Measurements from ENCODE around the gene C16orf90.

The C16orf90 gene

GRCh38 chr16:3519581-3519980 lies 24.3 kb upstream of the C16orf90 start:
- Histone ChIP-seq H3K9me3 (ENCODE audit: insufficient read depth, low read length) (no peaks in the 10 kb centered on the region), H3F3A (ENCODE audit: insufficient read depth) (no peaks in the 10 kb centered on the region), H2AFZ (ENCODE audit: low read depth, low read length, severe bottlenecking) (no peak overlapping the region), H3K9me2 (replicated peaks; ENCODE audit: insufficient read depth, low read length) (no peaks in the 10 kb centered on the region), H3K9ac (ENCODE audit: low read length) (no peak overlapping the region), H3K27me3 (ENCODE audit: low read length) (no peaks in the 10 kb centered on the region), H3K79me2 (ENCODE audit: insufficient read depth, low read length) (no peaks in the 10 kb centered on the region), H3K36me3 (ENCODE audit: low read length) (no peaks in the 10 kb centered on the region), H4K20me1 (ENCODE audit: low read depth, low read length) (no peaks in the 10 kb centered on the region), H3K4me3 (ENCODE audit: insufficient read depth, low read length, poor library complexity, severe bottlenecking) (no peak overlapping the region), H3K27ac (ENCODE audit: low read depth, low read length) (no peak overlapping the region), H3K4me2 (ENCODE audit: low read depth, low read length, poor library complexity, severe bottlenecking) (no peak overlapping the region)
- no peak for TF ChIP-seq EZH2phosphoT487 (conservative IDR thresholded peaks at IDR 0.05; ENCODE audit: low read length)
- TF ChIP-seq, protein P1, sequence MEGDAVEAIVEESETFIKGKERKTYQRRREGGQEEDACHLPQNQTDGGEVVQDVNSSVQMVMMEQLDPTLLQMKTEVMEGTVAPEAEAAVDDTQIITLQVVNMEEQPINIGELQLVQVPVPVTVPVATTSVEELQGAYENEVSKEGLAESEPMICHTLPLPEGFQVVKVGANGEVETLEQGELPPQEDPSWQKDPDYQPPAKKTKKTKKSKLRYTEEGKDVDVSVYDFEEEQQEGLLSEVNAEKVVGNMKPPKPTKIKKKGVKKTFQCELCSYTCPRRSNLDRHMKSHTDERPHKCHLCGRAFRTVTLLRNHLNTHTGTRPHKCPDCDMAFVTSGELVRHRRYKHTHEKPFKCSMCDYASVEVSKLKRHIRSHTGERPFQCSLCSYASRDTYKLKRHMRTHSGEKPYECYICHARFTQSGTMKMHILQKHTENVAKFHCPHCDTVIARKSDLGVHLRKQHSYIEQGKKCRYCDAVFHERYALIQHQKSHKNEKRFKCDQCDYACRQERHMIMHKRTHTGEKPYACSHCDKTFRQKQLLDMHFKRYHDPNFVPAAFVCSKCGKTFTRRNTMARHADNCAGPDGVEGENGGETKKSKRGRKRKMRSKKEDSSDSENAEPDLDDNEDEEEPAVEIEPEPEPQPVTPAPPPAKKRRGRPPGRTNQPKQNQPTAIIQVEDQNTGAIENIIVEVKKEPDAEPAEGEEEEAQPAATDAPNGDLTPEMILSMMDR (IDR thresholded peaks at IDR 0.05; ENCODE audit: insufficient read depth, low read length, poor library complexity, severe bottlenecking): no peak

GRCh38 chr16:3518986-3519348 lies 23.7 kb upstream of the C16orf90 start:
- Histone ChIP-seq H3K9ac (ENCODE audit: low read length) (no peak overlapping the region), H2AFZ (ENCODE audit: low read depth, low read length, severe bottlenecking) (no peak overlapping the region), H3K4me3 (ENCODE audit: insufficient read depth, low read length, poor library complexity, severe bottlenecking) (no peak overlapping the region), H3K9me2 (replicated peaks; ENCODE audit: insufficient read depth, low read length) (no peaks in the 10 kb centered on the region), H4K20me1 (ENCODE audit: low read depth, low read length) (no peaks in the 10 kb centered on the region), H3K36me3 (ENCODE audit: low read length) (no peaks in the 10 kb centered on the region), H3K9me3 (ENCODE audit: insufficient read depth, low read length) (no peaks in the 10 kb centered on the region), H3K4me2 (ENCODE audit: low read depth, low read length, poor library complexity, severe bottlenecking) (no peak overlapping the region), H3K27ac (ENCODE audit: low read depth, low read length) (no peak overlapping the region), H3K27me3 (ENCODE audit: low read length) (no peaks in the 10 kb centered on the region), H3K79me2 (ENCODE audit: insufficient read depth, low read length) (no peaks in the 10 kb centered on the region), H3F3A (ENCODE audit: insufficient read depth) (no peaks in the 10 kb centered on the region)
- TF ChIP-seq, protein P1 (IDR thresholded peaks at IDR 0.05; ENCODE audit: insufficient read depth, low read length, poor library complexity, severe bottlenecking): no peak
- TF ChIP-seq EZH2phosphoT487 (conservative IDR thresholded peaks at IDR 0.05; ENCODE audit: low read length): no peak

DNA sequence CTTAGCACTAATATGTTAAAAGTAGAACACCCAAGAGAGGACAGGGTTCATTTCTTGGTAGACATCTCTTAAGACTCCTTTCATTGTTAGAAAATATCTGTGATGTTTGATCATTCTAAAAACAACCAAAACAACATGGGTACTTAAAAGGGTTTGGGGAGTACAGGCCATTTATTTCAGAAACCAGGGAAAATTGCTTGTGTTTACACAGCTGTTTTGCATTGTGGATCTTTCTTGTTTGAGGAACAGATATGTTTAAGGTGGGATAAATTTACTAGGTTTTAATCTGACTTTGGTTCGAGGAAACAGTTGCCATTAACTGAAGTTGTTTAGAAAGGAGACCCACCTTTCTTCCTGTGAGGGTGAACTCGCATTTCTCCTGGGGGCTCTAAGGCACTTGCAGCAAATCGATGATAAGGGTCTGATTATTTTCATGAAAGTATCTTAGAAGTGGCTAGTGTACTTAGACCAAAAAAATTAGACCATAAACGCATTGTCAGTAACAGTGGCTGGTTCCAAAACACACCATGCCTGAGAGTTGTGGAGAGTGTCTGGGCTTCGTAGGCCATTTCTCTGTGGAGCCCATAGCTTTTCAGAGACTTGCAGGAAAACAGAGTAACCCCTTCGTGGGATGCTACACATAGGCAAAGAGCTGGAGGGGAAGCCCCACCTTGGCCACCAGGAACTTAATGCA lies 23.1 kb upstream of the C16orf90 start:
- Histone ChIP-seq H3F3A (ENCODE audit: insufficient read depth) (no peaks in the 10 kb centered on the region), H4K20me1 (ENCODE audit: low read depth, low read length) (no peaks in the 10 kb centered on the region), H3K9ac (ENCODE audit: low read length) (no peak overlapping the region), H3K27me3 (ENCODE audit: low read length) (no peaks in the 10 kb centered on the region), H3K36me3 (ENCODE audit: low read length) (no peaks in the 10 kb centered on the region), H3K4me3 (ENCODE audit: insufficient read depth, low read length, poor library complexity, severe bottlenecking) (no peak overlapping the region), H3K79me2 (ENCODE audit: insufficient read depth, low read length) (no peaks in the 10 kb centered on the region), H3K27ac (ENCODE audit: low read depth, low read length) (no peak overlapping the region), H3K9me3 (ENCODE audit: insufficient read depth, low read length) (no peaks in the 10 kb centered on the region), H3K9me2 (replicated peaks; ENCODE audit: insufficient read depth, low read length) (no peaks in the 10 kb centered on the region), H2AFZ (ENCODE audit: low read depth, low read length, severe bottlenecking) (no peak overlapping the region), H3K4me2 (ENCODE audit: low read depth, low read length, poor library complexity, severe bottlenecking) (no peak overlapping the region)
- no peak for TF ChIP-seq EZH2phosphoT487 (conservative IDR thresholded peaks at IDR 0.05; ENCODE audit: low read length)
- TF ChIP-seq, protein P1 (IDR thresholded peaks at IDR 0.05; ENCODE audit: insufficient read depth, low read length, poor library complexity, severe bottlenecking): no peak
